ENCODE results near the gene MAGT1.

The MAGT1 gene

DNA sequence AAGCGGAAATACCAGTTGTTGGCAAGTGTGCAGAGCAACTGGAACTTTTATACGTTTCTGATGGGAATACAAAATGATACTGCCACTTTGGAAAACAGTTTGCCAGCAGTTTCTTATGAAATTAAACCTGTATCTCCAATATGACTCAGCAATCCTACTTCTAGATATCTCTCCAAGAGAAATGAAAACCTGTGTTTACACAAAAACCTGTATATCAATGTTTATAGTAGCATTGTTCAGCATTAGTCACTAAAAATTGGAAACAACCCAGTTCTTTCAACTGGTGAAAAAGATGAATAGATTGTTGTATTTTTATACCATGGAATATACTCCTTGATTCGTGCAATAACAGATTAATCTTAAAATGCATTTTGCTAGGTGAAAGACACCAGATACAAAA, 42.1 kb upstream of the MAGT1 start (continued):
- TF ChIP-seq, protein P1, sequence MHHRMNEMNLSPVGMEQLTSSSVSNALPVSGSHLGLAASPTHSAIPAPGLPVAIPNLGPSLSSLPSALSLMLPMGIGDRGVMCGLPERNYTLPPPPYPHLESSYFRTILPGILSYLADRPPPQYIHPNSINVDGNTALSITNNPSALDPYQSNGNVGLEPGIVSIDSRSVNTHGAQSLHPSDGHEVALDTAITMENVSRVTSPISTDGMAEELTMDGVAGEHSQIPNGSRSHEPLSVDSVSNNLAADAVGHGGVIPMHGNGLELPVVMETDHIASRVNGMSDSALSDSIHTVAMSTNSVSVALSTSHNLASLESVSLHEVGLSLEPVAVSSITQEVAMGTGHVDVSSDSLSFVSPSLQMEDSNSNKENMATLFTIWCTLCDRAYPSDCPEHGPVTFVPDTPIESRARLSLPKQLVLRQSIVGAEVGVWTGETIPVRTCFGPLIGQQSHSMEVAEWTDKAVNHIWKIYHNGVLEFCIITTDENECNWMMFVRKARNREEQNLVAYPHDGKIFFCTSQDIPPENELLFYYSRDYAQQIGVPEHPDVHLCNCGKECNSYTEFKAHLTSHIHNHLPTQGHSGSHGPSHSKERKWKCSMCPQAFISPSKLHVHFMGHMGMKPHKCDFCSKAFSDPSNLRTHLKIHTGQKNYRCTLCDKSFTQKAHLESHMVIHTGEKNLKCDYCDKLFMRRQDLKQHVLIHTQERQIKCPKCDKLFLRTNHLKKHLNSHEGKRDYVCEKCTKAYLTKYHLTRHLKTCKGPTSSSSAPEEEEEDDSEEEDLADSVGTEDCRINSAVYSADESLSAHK (tag by site-specific recombination; IDR thresholded peaks at IDR 0.05): no peak
- TF ChIP-seq KLF8 (tag by site-specific recombination; IDR thresholded peaks at IDR 0.05) (no peak), ZNF112 (tag by site-specific recombination; IDR thresholded peaks at IDR 0.05) (no peak)
- TF ChIP-seq, protein P2, sequence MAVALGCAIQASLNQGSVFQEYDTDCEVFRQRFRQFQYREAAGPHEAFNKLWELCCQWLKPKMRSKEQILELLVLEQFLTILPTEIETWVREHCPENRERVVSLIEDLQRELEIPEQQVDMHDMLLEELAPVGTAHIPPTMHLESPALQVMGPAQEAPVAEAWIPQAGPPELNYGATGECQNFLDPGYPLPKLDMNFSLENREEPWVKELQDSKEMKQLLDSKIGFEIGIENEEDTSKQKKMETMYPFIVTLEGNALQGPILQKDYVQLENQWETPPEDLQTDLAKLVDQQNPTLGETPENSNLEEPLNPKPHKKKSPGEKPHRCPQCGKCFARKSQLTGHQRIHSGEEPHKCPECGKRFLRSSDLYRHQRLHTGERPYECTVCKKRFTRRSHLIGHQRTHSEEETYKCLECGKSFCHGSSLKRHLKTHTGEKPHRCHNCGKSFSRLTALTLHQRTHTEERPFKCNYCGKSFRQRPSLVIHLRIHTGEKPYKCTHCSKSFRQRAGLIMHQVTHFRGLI (tag by site-specific recombination; IDR thresholded peaks at IDR 0.05): no peak

DNA sequence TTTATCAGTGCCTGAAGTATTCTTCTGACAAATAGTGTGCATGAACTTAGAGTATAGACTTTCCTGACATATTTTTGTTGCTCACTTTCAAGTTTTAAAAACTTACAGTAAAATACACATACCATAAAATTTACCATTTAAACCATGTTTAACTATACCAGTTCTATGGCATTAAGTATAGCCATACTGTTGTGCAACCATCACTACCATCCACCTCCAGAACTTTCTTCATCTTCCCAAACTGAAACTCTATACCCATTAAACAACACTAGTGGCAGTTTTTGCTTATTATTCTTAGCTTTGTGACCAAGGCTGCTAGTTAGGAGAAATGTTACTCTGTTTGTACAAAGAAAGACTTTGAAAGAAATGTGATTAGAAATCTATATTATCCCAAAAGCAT, 41.1 kb upstream of the MAGT1 start:
- no peak overlapping the region for H3K27ac ChIP-seq (ENCODE audit: extremely low read depth, low read depth, low read length)
- H3K36me3 ChIP-seq (ENCODE audit: control insufficient read depth in 2 of 2, insufficient read depth in 1 of 2, low read length in 2 of 2): no peaks in the 10 kb centered on the region
- ChIA-PET CTCF (interaction anchor here (0.5 to 0.7 kb wide), 2 partner anchors 49 to 822 kb away, joined by 3 read pairs; no protein-coding TSS in a partner anchor), POLR2A (no interaction called here)
- H3K4me3 ChIP-seq (ENCODE audit: low read depth, low read length): no peak overlapping the region
- no peaks in the 10 kb centered on the region for H3K9me3 ChIP-seq (ENCODE audit: control insufficient read depth, insufficient read depth, low read depth, low read length)
- no peak for TF ChIP-seq ZNF433 (tag by site-specific recombination; IDR thresholded peaks at IDR 0.05; ENCODE audit: low read depth)
- no peak for TF ChIP-seq ZNF768 (tag by site-specific recombination; IDR thresholded peaks at IDR 0.05)
- TF ChIP-seq, protein P3, sequence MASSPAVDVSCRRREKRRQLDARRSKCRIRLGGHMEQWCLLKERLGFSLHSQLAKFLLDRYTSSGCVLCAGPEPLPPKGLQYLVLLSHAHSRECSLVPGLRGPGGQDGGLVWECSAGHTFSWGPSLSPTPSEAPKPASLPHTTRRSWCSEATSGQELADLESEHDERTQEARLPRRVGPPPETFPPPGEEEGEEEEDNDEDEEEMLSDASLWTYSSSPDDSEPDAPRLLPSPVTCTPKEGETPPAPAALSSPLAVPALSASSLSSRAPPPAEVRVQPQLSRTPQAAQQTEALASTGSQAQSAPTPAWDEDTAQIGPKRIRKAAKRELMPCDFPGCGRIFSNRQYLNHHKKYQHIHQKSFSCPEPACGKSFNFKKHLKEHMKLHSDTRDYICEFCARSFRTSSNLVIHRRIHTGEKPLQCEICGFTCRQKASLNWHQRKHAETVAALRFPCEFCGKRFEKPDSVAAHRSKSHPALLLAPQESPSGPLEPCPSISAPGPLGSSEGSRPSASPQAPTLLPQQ (tag by site-specific recombination; IDR thresholded peaks at IDR 0.05): no peak
- no peak for TF ChIP-seq ZNF169 (tag by site-specific recombination; IDR thresholded peaks at IDR 0.05)
- no peak for TF ChIP-seq GLI4 (tag by site-specific recombination; IDR thresholded peaks at IDR 0.05)
- no peak for TF ChIP-seq ZNF626 (tag by site-specific recombination; IDR thresholded peaks at IDR 0.05)
- TF ChIP-seq BCL11B (tag by site-specific recombination; IDR thresholded peaks at IDR 0.05; ENCODE audit: low read depth): no peak
- TF ChIP-seq ZNF830 (tag by site-specific recombination; IDR thresholded peaks at IDR 0.05; ENCODE audit: low read depth): no peak
- TF ChIP-seq HOXD13 (CRISPR knock-in tag; IDR thresholded peaks at IDR 0.05; ENCODE audit: borderline replicate concordance): no peak
- TF ChIP-seq ZNF133 (tag by site-specific recombination; IDR thresholded peaks at IDR 0.05): no peak
- TF ChIP-seq, protein P4, sequence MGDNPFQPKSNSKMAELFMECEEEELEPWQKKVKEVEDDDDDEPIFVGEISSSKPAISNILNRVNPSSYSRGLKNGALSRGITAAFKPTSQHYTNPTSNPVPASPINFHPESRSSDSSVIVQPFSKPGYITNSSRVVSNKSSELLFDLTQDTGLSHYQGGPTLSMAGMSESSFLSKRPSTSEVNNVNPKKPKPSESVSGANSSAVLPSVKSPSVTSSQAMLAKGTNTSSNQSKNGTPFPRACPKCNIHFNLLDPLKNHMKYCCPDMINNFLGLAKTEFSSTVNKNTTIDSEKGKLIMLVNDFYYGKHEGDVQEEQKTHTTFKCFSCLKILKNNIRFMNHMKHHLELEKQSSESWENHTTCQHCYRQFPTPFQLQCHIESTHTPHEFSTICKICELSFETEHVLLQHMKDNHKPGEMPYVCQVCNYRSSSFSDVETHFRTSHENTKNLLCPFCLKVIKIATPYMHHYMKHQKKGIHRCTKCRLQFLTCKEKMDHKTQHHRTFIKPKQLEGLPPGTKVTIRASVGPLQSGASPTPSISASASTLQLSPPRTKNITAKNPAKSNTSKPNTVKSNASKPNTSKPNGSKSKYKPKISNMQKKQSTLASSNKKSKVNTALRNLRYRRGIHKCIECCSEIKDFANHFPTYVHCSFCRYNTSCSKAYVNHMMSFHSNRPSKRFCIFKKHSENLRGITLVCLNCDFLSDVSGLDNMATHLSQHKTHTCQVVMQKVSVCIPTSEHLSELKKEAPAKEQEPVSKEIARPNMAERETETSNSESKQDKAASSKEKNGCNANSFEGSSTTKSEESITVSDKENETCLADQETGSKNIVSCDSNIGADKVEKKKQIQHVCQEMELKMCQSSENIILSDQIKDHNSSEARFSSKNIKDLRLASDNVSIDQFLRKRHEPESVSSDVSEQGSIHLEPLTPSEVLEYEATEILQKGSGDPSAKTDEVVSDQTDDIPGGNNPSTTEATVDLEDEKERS (tag by site-specific recombination; IDR thresholded peaks at IDR 0.05): no peak
- no peaks in the 10 kb centered on the region for H3K4me1 ChIP-seq (ENCODE audit: control insufficient read depth, insufficient read depth, low read length)

DNA sequence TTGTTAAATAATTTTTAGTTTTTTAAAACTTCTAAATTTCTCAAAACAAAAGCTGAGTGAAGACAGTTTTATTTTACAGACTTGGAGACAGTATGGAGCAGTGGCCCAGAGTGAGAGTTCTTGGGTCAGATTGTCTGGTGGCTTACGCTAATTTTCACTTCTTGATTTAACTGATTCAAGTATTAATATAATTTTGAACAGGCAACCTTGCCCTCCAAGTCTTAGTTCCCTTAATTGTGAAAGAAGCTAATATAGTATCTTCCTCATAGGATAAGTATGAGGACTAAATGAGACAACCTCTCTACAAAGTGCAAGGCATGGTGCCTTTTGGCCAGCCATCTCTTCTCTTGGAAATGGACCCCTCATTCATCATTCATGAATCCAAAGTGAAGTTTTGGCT, 40.7 kb upstream of the MAGT1 start:
- no peaks in the 10 kb centered on the region for H3K4me1 ChIP-seq (ENCODE audit: control insufficient read depth, insufficient read depth, low read length)
- POLR2A ChIA-PET: no interaction called here
- H3K36me3 ChIP-seq (ENCODE audit: control insufficient read depth in 2 of 2, insufficient read depth in 1 of 2, low read length in 2 of 2): no peaks in the 10 kb centered on the region
- CTCF ChIA-PET: interaction anchor here (0.5 kb wide), 1 partner anchor 823 kb away, joined by 3 read pairs; no protein-coding TSS in a partner anchor
- no peak for TF ChIP-seq ZEB2 (tag by site-specific recombination; IDR thresholded peaks at IDR 0.05)
- TF ChIP-seq ZNF10 (tag by site-specific recombination; IDR thresholded peaks at IDR 0.05): no peak
- no peaks in the 10 kb centered on the region for H3K9me3 ChIP-seq (ENCODE audit: control insufficient read depth, insufficient read depth, low read depth, low read length)
- H3K4me3 ChIP-seq (ENCODE audit: low read depth, low read length): no peak overlapping the region
- H3K27ac ChIP-seq (ENCODE audit: extremely low read depth, low read depth, low read length): no peak overlapping the region
